Endothelial cell of umbilical vein (primary cell): ENCODE results near the gene SRRM3.
"Not testable (repeated sequence)": the region's sequence is repeated elsewhere in the genome, so short reads cannot be mapped to it uniquely, and the experiment has no call there.

Experiments
- EZH2 ChIP-seq: IDR thresholded peaks from 2 replicates; pipeline ENCODE4 v1.6.1; 2012; ENCODE audit warnings: borderline replicate concordance, low read depth, mild to moderate bottlenecking, moderate library complexity, low read length, inconsistent platforms; ENCODE audit not compliant: severe bottlenecking
- MYC ChIP-seq: IDR thresholded peaks from one replicate; pipeline ENCODE4 v1.6.1; 2011; ENCODE audit warnings: mild to moderate bottlenecking, low read depth, low read length
- POLR2A ChIP-seq: IDR thresholded peaks from 2 replicates; pipeline ENCODE4 v1.6.1; 2012; ENCODE audit warnings: low read depth, mild to moderate bottlenecking, control low read depth, low read length
- TF ChIP-seq, protein P1 (sequence below), 2 donors: IDR thresholded peaks; 1 replicate in 1 of 2; 2 replicates in 1 of 2; pipeline ENCODE4 v1.5.1; 2011; ENCODE audit warnings: low read length in 2 of 2, mild to moderate bottlenecking in 2 of 2, moderate library complexity in 2 of 2, control low read depth in 1 of 2, inconsistent platforms in 1 of 2, low read depth in 1 of 2; ENCODE audit not compliant: insufficient read depth in 1 of 2; ENCODE audit errors: extremely low read depth in 1 of 2

DNA sequence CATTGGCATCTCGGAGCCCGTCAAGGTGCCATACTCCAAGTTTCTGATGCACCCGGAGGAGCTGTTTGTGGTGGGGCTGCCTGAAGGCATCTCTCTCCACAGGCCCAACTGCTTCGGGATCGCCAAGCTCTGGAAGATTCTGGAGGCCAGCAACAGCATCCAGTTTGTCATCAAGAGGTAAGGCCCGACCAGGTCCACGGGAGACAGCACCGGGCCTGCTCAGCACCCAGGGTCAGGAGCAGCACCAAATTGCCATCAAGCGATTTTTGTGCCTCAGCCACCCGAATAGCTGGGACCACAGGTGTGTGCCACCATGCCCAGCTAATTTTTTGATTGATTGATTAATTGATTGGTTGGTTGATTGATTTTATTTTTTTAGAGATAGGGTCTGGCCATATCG, 24.7 kb upstream of the SRRM3 start:
- TF ChIP-seq, protein P1, sequence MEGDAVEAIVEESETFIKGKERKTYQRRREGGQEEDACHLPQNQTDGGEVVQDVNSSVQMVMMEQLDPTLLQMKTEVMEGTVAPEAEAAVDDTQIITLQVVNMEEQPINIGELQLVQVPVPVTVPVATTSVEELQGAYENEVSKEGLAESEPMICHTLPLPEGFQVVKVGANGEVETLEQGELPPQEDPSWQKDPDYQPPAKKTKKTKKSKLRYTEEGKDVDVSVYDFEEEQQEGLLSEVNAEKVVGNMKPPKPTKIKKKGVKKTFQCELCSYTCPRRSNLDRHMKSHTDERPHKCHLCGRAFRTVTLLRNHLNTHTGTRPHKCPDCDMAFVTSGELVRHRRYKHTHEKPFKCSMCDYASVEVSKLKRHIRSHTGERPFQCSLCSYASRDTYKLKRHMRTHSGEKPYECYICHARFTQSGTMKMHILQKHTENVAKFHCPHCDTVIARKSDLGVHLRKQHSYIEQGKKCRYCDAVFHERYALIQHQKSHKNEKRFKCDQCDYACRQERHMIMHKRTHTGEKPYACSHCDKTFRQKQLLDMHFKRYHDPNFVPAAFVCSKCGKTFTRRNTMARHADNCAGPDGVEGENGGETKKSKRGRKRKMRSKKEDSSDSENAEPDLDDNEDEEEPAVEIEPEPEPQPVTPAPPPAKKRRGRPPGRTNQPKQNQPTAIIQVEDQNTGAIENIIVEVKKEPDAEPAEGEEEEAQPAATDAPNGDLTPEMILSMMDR (IDR thresholded peaks at IDR 0.05; ENCODE audit: extremely low read depth in 1 of 2, insufficient read depth in 1 of 2, low read depth in 1 of 2, low read length in 2 of 2): not testable (repeated sequence)
- TF ChIP-seq POLR2A, EZH2, MYC: not testable (repeated sequence)
